ENCODE data around the gene YPEL1. TPM values are rescaled to one million over a fixed set of nuclear protein-coding genes. Genes with fewer than 3 reads are reported as not detected.
"Not testable (repeated sequence)": the region's sequence is repeated elsewhere in the genome, so short reads cannot be mapped to it uniquely, and the experiment has no call there.

YPEL1 gene
- total and polyA plus RNA-seq, 10 of the 15 experiments (the other 5 are each of a cell fraction or from before 2014, with no cell fraction given) = 0.13 to 5.0 (median 1.6) TPM

DNA sequence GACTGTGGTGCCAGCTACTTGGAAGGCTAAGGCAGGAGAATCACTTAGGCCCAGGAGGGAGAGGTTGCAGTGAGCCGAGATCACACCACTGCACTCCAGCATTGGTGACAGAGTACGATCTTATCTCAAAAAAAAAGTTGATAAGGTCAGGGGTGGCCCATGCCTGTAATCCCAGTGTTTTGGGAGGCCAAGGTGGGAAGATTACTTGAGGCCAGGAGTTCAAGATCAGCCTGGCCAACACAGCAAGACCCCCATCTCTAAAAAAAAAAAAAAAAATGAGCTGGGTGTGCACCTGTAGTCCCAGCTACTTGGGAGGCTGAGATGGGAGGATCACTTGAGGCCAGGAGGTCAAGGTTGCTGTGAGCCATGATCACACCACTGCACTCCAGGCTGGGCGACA is 6.4 kb downstream of the YPEL1 start:
- BruUV-seq (replicated peaks); H3K4me1 ChIP-seq (ENCODE audit: control insufficient read depth, insufficient read depth, low read length); H3K4me2 ChIP-seq (ENCODE audit: control insufficient read depth, insufficient read depth); H3K27me3 ChIP-seq (replicated peaks in 1 of 2; ENCODE audit: control insufficient read depth in 2 of 2, insufficient read depth in 2 of 2, low read length in 1 of 2); ATAC-seq; in situ Hi-C loops (cut with MboI); H4K20me1 ChIP-seq (ENCODE audit: control insufficient read depth, insufficient read depth); FAIRE-seq; H3K27ac ChIP-seq (ENCODE audit: control insufficient read depth, insufficient read depth); H3K4me3 ChIP-seq; intact Hi-C loops (cut with micrococcal nuclease; ENCODE audit: unreplicated experiment); H3K36me3 ChIP-seq (ENCODE audit: control insufficient read depth in 2 of 2, insufficient read depth in 2 of 2, low read length in 1 of 2); DNase-seq (ENCODE audit: low read depth, low spot score); H3K9ac ChIP-seq (ENCODE audit: control insufficient read depth, insufficient read depth, low read length); H3K79me2 ChIP-seq (ENCODE audit: control insufficient read depth, insufficient read depth, low read length); H2AFZ ChIP-seq (ENCODE audit: control insufficient read depth, low read depth, low read length); H3K9me3 ChIP-seq (replicated peaks; ENCODE audit: control insufficient read depth, insufficient read depth, low read length): not testable (repeated sequence)
- ChIA-PET RAD21 (ENCODE audit: unreplicated experiment) (interaction anchor here (0.6 kb wide), 1 partner anchor 138 kb away, joined by 3 read pairs; no protein-coding TSS in a partner anchor), CTCF (interaction anchor here (0.6 kb wide), 1 partner anchor 243 kb away, joined by 4 read pairs; no protein-coding TSS in a partner anchor), SMC1A (ENCODE audit: uncharacterized antibody, unreplicated experiment) (interaction anchor here (1.1 kb wide), 1 partner anchor 16 kb away, joined by 4 read pairs; no protein-coding TSS in a partner anchor), POLR2A (interaction anchor here (0.6 kb wide), 2 partner anchors 13 to 22 kb away, joined by 3 to 4 read pairs; no protein-coding TSS in a partner anchor)
- 86% methylated on average over 3 of the region's 3 CpGs for WGBS (ENCODE audit: insufficient coverage, insufficient replicate concordance, low lambda C conversion rate, missing lambda C conversion rate)

DNA sequence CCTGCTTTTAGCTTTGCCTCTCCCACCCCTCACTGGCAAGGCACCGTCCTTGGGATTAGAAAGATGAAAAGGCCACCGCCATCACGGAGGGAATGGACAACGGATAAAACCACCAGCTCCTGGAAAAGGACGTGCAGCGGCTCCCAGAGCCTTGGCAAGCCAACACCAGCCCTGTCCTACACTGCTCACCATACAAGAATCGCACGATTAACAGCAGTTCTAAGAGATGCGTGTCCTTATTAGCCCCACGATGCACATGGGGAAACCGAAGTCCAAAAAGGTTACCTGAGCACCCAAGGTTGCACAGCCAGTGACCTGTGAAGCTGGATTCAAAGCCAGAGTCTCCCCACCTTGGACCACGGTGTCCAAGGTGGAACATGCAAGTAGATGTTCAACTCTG is 7.3 kb downstream of the YPEL1 start:
- no peak overlapping the region for H3K9ac ChIP-seq (ENCODE audit: control insufficient read depth, insufficient read depth, low read length)
- no peaks in the 10 kb centered on the region for H3K27me3 ChIP-seq (replicated peaks in 1 of 2; ENCODE audit: control insufficient read depth in 2 of 2, insufficient read depth in 2 of 2, low read length in 1 of 2)
- no peaks in the 10 kb centered on the region for H3K36me3 ChIP-seq (ENCODE audit: control insufficient read depth in 2 of 2, insufficient read depth in 2 of 2, low read length in 1 of 2)
- DNase-seq (ENCODE audit: low read depth, low spot score) (no peak), FAIRE-seq (no peak), ATAC-seq (no peak)
- H4K20me1 ChIP-seq (ENCODE audit: control insufficient read depth, insufficient read depth) = no peaks in the 10 kb centered on the region
- H3K4me3 ChIP-seq = no peak overlapping the region
- no peak overlapping the region for H3K27ac ChIP-seq (ENCODE audit: control insufficient read depth, insufficient read depth)
- H3K4me2 ChIP-seq (ENCODE audit: control insufficient read depth, insufficient read depth) = no peak overlapping the region
- POLR2A ChIA-PET = interaction anchor here (0.6 kb wide), 1 partner anchor 21 kb away, joined by 4 read pairs; no protein-coding TSS in a partner anchor
- RAD21 ChIA-PET (ENCODE audit: unreplicated experiment) = interaction anchor here (0.9 kb wide), 1 partner anchor 35 kb away, joined by 3 read pairs; no protein-coding TSS in a partner anchor
- no peaks in the 10 kb centered on the region; the same call in 1 of the 2 replicates for H3K4me1 ChIP-seq (ENCODE audit: control insufficient read depth, insufficient read depth, low read length)
- in situ Hi-C loops (cut with MboI) = no loop called here
- no peak overlapping the region for H2AFZ ChIP-seq (ENCODE audit: control insufficient read depth, low read depth, low read length)
- WGBS (ENCODE audit: insufficient coverage, insufficient replicate concordance, low lambda C conversion rate, missing lambda C conversion rate) = 44% methylated on average over 12 of the region's 12 CpGs
- no peak for TF ChIP-seq BCL11A (IDR thresholded peaks at IDR 0.05; ENCODE audit: low read depth, low read length)
- TF ChIP-seq ZNF622 (IDR thresholded peaks at IDR 0.05) = no peak
- no peak for TF ChIP-seq NFYA (IDR thresholded peaks at IDR 0.05; ENCODE audit: borderline replicate concordance, low read depth, low read length)
- no peak for TF ChIP-seq FOXK2 (IDR thresholded peaks at IDR 0.05)
- no peak for TF ChIP-seq SP1 (IDR thresholded peaks at IDR 0.05; ENCODE audit: low read depth, low read length)
- no peak for TF ChIP-seq ZNF217 (IDR thresholded peaks at IDR 0.05)
- no peak for TF ChIP-seq KAT2A (conservative IDR thresholded peaks at IDR 0.05; ENCODE audit: control insufficient read depth, low read depth, low read length)
- CTCF ChIA-PET = interaction anchor here (1.0 kb wide), 1 partner anchor 210 kb away, joined by 3 read pairs; no protein-coding TSS in a partner anchor
- no TSS peak for BruUV-seq (replicated peaks)
- no peaks in the 10 kb centered on the region for H3K9me3 ChIP-seq (replicated peaks; ENCODE audit: control insufficient read depth, insufficient read depth, low read length)
- intact Hi-C loops (cut with micrococcal nuclease; ENCODE audit: unreplicated experiment) = no loop called here
- H3K79me2 ChIP-seq (ENCODE audit: control insufficient read depth, insufficient read depth, low read length) = no peaks in the 10 kb centered on the region
- SMC1A ChIA-PET (ENCODE audit: uncharacterized antibody, unreplicated experiment) = interaction anchor here (1.1 kb wide), 1 partner anchor 15 kb away, joined by 4 read pairs; no protein-coding TSS in a partner anchor

All from GM12878 (cell line).